GM19397 (cell line): ENCODE data around the gene AOPEP.
"Not testable (repeated sequence)": the region's sequence is repeated elsewhere in the genome, so short reads cannot be mapped to it uniquely, and the experiment has no call there.

Source experiments
- ATAC-seq: cut with Tn5 transposase; IDR thresholded peaks from one replicate; pipeline ENCODE4 v1.9.1; 2021; ENCODE audit warnings: mild to moderate bottlenecking, moderate library complexity; ENCODE audit not compliant: unreplicated experiment

AOPEP gene

DNA sequence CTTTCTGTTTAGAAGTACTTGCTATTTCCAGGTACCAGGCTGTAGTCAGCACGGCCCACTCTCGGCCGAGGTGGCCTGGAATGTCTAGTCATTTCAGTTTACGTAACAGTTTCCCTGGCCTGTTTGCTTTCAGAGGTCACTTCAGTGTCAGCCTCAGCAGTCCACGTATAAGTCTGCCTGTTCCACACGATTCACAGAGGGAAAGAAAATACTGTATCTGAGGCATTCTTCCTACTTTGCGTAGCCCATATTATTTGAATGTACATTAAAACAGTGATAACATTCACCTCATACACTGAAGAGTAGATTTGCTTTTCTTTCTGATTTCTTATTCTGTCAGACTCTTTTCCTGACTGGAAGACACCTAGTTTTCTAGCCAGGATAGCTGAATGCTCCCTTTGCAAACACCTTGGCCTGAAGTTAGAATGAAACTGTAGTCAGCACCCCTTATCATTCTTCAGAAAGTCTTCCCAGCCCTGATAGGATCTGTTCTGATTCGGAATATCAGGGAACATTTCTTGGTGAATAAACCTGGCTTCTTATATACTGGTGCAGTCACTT lies 140.9 kb downstream of the AOPEP start:
- no peak for ATAC-seq

- ATAC-seq, result no peak
Measured at GRCh38 chr9:94867842-94868312, 141.4 kb downstream of the AOPEP start.

- no peak for ATAC-seq
Measured at GRCh38 chr9:94868464-94868863, 142.0 kb downstream of the AOPEP start.

DNA sequence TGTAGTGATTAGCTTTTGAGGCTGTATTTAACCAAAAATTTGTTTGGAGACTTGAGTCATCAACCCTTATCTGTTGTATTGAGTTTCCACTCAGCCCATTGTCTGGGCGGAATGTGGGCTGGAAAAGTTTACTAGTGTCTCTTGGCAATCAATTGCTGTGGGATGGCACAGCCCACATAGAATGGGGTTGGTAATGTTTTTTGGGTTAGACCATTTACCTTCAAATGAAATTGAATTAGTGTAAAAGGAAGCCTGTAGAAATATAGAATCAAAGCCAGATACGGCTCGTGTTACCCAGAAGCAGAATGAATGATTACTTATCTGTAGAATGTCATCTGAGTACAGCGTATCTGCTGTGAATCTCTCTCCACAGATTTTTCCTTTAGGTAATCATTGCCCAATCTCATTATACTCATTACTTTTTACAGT lies 142.9 kb downstream of the AOPEP start:
- ATAC-seq, result no peak

- no peak for ATAC-seq
Measured at GRCh38 chr9:94870465-94870792, 143.9 kb downstream of the AOPEP start.

- no peak for ATAC-seq
Measured at GRCh38 chr9:94870793-94871558, 144.5 kb downstream of the AOPEP start.

- ATAC-seq, result no peak
Measured at GRCh38 chr9:94872083-94872833, 145.8 kb downstream of the AOPEP start.

GRCh38 chr9:94872891-94873511 lies 146.5 kb downstream of the AOPEP start:
- no peak for ATAC-seq

DNA sequence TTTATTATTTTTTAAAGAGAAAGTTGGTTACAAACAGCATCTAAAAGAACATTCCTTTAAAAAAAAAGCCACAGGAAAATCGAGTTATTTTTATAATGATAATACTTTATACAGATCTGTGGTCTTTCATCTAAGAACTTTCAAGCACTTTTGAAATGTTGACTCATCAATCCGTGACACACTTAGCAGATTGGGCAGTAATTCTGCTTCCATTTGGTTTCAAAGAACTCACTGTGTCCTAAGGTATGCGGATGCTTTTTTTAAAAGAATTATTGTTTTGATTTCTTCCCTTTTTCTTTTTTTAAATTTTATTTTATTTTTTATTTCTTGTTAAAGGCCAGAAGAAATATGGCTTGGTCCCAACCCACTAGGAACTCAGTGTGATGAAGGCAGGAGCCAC lies 147.8 kb downstream of the AOPEP start:
- no peak for ATAC-seq

DNA sequence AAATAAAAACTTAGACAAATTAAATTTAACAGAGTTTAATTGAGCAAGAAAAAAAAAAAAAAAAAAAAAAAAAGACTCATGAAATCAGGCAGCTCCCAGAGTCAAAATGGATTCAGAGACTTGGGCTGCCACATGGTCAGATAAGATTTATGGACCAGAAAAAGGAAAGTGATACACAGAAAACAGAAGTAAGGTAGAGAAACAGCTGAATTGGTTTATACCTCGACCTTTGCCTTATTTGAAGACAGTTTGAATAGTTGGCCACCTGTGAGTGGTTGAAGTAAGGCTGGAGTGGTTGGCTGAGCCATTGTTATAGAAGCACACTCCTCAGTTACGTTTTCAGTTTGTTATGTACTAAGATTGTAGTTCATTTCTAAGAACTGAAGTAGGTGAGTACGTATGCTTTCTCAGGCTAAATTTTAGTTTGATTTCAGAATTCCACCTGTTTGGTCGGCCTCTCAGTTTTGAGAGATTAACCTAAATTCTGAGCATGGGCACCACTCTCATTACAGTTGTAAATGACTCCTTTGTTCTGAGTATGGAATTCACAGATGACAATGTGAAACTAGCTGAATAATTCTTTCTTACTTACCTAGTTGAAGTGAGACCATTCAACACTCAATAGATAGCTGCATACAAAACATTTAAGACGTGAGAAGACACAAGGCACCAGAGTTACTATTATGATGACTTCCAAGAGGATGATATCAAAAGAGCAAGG lies 149.0 kb downstream of the AOPEP start:
- ATAC-seq, result peak; percentile 86

DNA sequence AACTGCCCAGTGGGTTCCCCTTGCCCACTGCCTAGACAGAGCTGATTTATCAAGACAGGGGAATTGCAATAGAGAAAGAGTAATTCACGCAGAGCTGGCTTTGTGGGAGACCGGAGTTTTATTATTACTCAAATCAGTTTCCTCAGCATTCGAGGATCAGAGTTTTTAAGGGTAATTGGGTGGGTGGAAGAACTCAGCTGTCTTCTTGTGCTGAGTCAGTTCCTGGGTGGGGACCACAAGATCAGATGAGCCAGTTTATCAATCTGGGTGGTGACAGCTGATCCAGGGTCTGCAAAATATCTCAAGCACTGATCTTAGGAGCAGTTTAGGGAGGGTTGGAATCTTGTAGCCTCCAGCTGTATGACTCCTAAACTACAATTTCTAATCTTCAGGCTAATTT lies 152.3 kb downstream of the AOPEP start:
- not testable (repeated sequence) for ATAC-seq

- ATAC-seq, result no peak
Measured at GRCh38 chr9:94879230-94879629, 152.7 kb downstream of the AOPEP start.

DNA sequence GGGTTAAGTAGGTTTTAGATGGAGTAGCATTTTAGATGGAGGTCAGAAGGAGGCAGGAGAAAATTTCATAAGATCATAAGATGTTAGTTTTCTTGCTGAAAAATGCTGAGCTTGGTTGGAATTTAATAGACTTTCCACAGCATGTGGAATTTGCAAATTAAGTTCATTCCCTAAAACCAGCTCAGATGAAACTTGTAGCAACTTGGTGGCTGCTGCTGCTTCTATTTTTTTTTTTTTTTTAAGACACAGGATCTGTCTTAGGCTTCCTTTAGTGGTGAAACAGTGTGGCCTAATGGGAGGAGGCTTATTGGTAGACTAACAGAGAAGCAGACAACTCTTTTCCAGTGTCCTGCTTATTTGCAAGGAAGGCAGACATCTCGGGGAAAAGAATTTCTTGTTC lies 154.5 kb downstream of the AOPEP start:
- ATAC-seq, result no peak

DNA sequence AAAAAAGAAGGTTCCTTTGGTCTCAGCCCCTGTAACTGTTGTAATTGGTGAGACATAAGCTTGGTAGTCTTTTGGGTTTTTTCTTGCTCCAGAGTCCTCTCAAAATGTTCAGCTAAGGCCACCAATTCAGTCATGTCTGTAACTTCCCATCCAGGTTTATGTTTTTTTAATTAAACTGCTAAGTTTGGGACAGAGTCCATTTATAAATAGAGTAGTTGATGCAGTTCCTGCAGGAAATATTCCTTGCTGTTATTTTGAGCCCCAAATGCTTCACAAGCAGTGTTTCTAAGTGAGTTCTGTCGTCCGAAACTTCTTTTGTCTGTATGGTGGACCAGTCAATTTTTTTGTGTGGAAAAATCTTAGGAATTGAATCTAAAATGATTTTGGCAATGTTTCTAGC lies 155.0 kb downstream of the AOPEP start:
- ATAC-seq, result no peak

GRCh38 chr9:94881940-94882339 lies 155.4 kb downstream of the AOPEP start:
- ATAC-seq, result no peak

- ATAC-seq, result no peak
Measured at GRCh38 chr9:94882966-94883641, 156.6 kb downstream of the AOPEP start.

DNA sequence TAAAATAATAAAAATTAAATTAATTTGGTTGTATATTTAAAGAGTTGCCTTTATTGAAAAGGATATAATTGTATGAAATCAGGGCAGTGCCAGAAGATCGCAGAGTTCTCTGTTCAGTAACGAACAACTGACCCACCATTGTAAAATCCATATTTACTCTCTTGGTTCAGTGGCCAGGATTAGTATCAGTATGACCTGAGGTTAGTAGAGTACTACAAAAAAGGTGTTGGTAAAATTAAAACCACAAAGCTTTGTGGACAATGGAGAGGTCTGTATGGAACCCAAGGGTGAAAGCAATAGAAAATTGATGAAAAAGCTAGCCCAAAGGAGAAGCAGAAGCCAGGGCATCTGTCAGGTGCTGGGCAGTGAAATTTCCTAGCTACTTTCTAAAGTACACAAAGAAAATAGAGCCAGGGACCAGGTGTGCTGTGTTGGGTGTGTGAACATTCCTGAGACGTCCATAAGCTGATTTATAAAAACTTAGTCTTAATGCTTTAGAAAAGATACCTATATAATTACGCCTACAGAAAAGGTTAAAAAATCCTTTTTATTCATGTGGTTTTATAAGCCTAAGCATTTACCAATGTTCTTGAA lies 159.5 kb downstream of the AOPEP start:
- ATAC-seq, result no peak

DNA sequence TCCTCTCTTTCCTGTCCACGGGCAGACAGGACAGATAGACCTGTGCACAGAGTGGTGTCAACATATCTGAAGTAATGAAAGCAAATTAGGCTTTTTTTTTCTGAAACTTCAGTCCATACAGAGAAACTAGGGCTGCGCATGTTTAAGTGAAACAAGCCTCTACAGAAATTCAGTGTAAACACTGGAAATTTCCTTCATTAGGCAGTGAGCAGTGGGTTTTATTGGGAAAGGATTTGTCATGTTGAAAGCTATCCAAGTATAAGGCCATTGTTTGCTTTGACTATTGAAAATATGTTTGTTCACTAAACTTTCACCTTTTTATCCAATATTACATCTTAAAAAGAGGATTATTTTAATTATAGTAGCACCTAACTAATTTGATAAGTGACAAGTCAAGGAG lies 161.2 kb downstream of the AOPEP start:
- ATAC-seq, result no peak

DNA sequence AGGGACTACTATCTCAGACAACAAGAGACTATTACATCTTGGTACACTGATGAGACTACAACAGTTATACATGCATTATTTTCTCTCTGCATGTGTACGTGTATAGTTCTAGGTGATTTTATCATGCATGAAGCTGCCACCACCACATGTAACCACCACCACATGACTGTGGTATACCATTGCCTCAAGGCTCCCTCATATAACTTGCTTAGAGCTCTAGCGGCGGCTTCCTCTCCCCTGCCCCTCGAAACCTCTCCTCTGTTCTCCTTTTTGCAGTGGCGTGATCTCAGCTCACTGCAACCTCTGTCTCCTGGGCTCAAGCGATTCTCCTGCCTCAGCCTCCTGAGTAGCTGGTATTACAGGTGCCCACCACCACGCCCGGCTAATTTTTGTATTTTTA lies 162.3 kb downstream of the AOPEP start:
- ATAC-seq, result no peak

DNA sequence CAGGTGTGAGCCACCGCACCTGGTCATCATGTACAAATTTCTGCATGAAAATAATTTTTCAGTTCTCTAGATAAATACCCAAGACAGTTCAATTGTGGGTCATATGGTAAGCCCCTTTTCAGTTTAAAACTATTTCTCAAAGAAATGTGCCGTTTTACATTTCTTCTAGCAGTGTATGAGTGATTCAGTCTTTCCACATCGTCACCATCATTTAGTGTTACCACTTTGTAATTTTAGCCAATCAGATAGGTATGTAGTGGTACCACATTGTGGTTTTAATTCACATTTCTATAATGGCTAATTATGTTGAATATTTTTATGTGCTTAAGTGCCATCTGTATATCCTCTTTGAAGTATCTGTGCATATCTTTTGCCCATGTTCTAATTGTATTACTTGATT lies 163.1 kb downstream of the AOPEP start:
- ATAC-seq, result no peak
